GM12878 (cell line): ENCODE data around the gene HHAT. TPM values are rescaled to one million over a fixed set of nuclear protein-coding genes. Genes with fewer than 3 reads are reported as not detected.

ENCODE experiments used
- BRCA1 ChIP-seq: IDR thresholded peaks from 2 replicates; pipeline ENCODE4 v1.6.1; 2011; ENCODE audit warnings: low read depth, low read length, improper control_type of control experiment
- CBFB ChIP-seq: IDR thresholded peaks from 2 replicates; pipeline ENCODE4 v1.6.1; 2016; ENCODE audit warnings: antibody characterized with exemption, low read depth
- CEBPZ ChIP-seq: fragments of 150-350 bp; IDR thresholded peaks from 2 replicates; pipeline ENCODE4 v1.6.1; 2016; ENCODE audit warnings: low read depth, low read length
- CTCF ChIP-seq, 3 experiments: IDR thresholded peaks in 2 of 3; conservative IDR thresholded peaks in 1 of 3; 2 replicates each; pipeline ENCODE4 v1.5.1; 2011; ENCODE audit warnings: low read depth in 3 of 3, low read length in 3 of 3, mild to moderate bottlenecking in 3 of 3, control low read depth in 2 of 3, moderate library complexity in 2 of 3, inconsistent platforms in 1 of 3, mixed read lengths in 1 of 3; ENCODE audit not compliant: control insufficient read depth in 2 of 3, insufficient read depth in 1 of 3; ENCODE audit errors: extremely low read depth in 1 of 3
- ESRRA ChIP-seq: IDR thresholded peaks from 2 replicates; pipeline ENCODE4 v1.6.1; 2012; ENCODE audit warnings: mild to moderate bottlenecking, low read length, improper control_type of control experiment
- IRF4 ChIP-seq: IDR thresholded peaks from 2 replicates; pipeline ENCODE4 v1.6.1; 2011; ENCODE audit warnings: low read depth, low read length
- KAT2A ChIP-seq: conservative IDR thresholded peaks from 2 replicates; pipeline ENCODE4 v1.6.1; 2011; ENCODE audit warnings: low read depth, low read length; ENCODE audit not compliant: control insufficient read depth
- MEF2A ChIP-seq: IDR thresholded peaks from 2 replicates; pipeline ENCODE4 v1.6.1; 2011; ENCODE audit warnings: low read depth, mild to moderate bottlenecking, low read length, moderate library complexity; ENCODE audit not compliant: insufficient read depth
- MTA3 ChIP-seq: IDR thresholded peaks from 2 replicates; pipeline ENCODE4 v1.6.1; 2012; ENCODE audit warnings: low read length, inconsistent platforms, borderline replicate concordance
- MYB ChIP-seq: fragments of 150-350 bp; IDR thresholded peaks from 2 replicates; pipeline ENCODE4 v1.6.1; 2014; ENCODE audit warnings: mild to moderate bottlenecking, low read depth, low read length, borderline replicate concordance
- NFYA ChIP-seq: IDR thresholded peaks from 2 replicates; pipeline ENCODE4 v1.6.1; 2011; ENCODE audit warnings: low read depth, mild to moderate bottlenecking, low read length, improper control_type of control experiment, borderline replicate concordance
- PML ChIP-seq: IDR thresholded peaks from 2 replicates; pipeline ENCODE4 v1.6.1; 2012; ENCODE audit warnings: low read length, inconsistent platforms
- POU2F2 ChIP-seq: IDR thresholded peaks from 3 replicates; pipeline ENCODE4 v1.6.1; 2011; ENCODE audit warnings: low read depth, mild to moderate bottlenecking, low read length, borderline replicate concordance
- SMAD1 ChIP-seq: fragments of 450-650 bp; IDR thresholded peaks from 2 replicates; pipeline ENCODE4 v1.6.1; 2018; ENCODE audit warnings: mild to moderate bottlenecking, low read depth; ENCODE audit not compliant: partially characterized antibody
- SMARCA5 ChIP-seq: fragments of 450-650 bp; IDR thresholded peaks from 2 replicates; pipeline ENCODE4 v1.6.1; 2017; ENCODE audit warnings: mild to moderate bottlenecking
- SMC3 ChIP-seq: IDR thresholded peaks from 2 replicates; pipeline ENCODE4 v1.6.1; 2011; ENCODE audit warnings: low read length, improper control_type of control experiment, borderline replicate concordance
- SPI1 ChIP-seq: IDR thresholded peaks from 2 replicates; pipeline ENCODE4 v1.6.1; 2011; ENCODE audit warnings: low read depth, mild to moderate bottlenecking, low read length, moderate library complexity, borderline replicate concordance; ENCODE audit not compliant: insufficient read depth
- ZBTB11 ChIP-seq: fragments of 450-650 bp; formaldehyde crosslinking; IDR thresholded peaks from 2 replicates; pipeline ENCODE4 v1.5.0; 2022; ENCODE audit warnings: mild to moderate bottlenecking, missing genetic modification characterization
- ZSCAN29 ChIP-seq: fragments of 450-650 bp; IDR thresholded peaks from 2 replicates; pipeline ENCODE4 v1.6.1; 2017; ENCODE audit warnings: mild to moderate bottlenecking, moderate library complexity
- polyA plus RNA-seq, 11 experiments: library from polyadenylated mRNA; depleted of rRNA in 4 of 11; unstranded in 6 of 11; stranded (reverse) in 5 of 11; fragments of >200 nt; fragmentation: Nextera tagmentation in 4 of 11; fragmentation: Illumina TruSeq in 1 of 11; extraction: Ambion mirVana in 4 of 11; extraction: Trizol in 1 of 11; gene quantifications; 1 replicate in 1 of 11; 2 replicates in 10 of 11; pipeline versions ENCODE4 v1.2.1 to v1.2.3, GENCODE V29; 2011 to 2016; ENCODE audit warnings: inconsistent platforms in 2 of 11, missing spikeins in 2 of 11, low read depth in 1 of 11
- total RNA-seq, 4 experiments: library from RNA; depleted of rRNA in 3 of 4; stranded (reverse); fragments of >200 nt in 3 of 4; fragmentation: Illumina TruSeq in 1 of 4; extraction: Trizol in 1 of 4; gene quantifications; 2 replicates each; pipeline versions ENCODE4 v1.2.1 to v1.2.3, GENCODE V29; 2013 to 2021

Gene HHAT
- total and polyA plus RNA-seq, 10 of the 15 experiments (the other 5 are each of a cell fraction or from before 2014, with no cell fraction given), result 1.2 to 37.6 (median 2.6) TPM

GRCh38 chr1:210407207-210407886, 78.6 kb downstream of the HHAT start (continued):
- TF ChIP-seq CTCF (IDR thresholded peaks at IDR 0.05 in 2 of 3, conservative IDR thresholded peaks at IDR 0.05 in 1 of 3; ENCODE audit: control insufficient read depth in 2 of 3, extremely low read depth in 1 of 3, insufficient read depth in 1 of 3, low read depth in 3 of 3, low read length in 3 of 3) (peak; percentile 87 to 98 (median 93); a peak in 5 of 6 replicates), SMC3 (peak; percentile 94), BRCA1 (no peak), MTA3 (no peak), IRF4 (no peak), SMARCA5 (peak; percentile 62; the same call in 1 of the 2 replicates), PML (no peak), SMAD1 (no peak), KAT2A (no peak), CEBPZ (no peak), NFYA (no peak), CBFB (no peak), ESRRA (no peak), POU2F2 (peak; percentile 75; the same call in 1 of the 3 replicates), ZBTB11 (CRISPR knock-in tag) (no peak), MEF2A (no peak), SPI1 (no peak), ZSCAN29 (no peak), MYB (0 out of 2 replicates have a peak, but pooled peaks have one; percentile 30)
